DND-41 (cell line): ENCODE results near the gene TMEM126B.

Source experiments
- ATAC-seq: fragments of 200-7000 bp; cut with Tn5 transposase; 3 replicates; pipeline ENCODE4 v1.9.1; 2021; ENCODE audit warnings: low read depth; ENCODE audit not compliant: insufficient read depth
- DNase-seq: peaks from one replicate; pipeline ENCODE4 v3.0.0-alpha.2; 2020
- H2AFZ ChIP-seq: 2 replicates; pipeline ENCODE4 v1.6.0; 2012; ENCODE audit warnings: low read depth, low read length
- H3K27ac ChIP-seq: 2 replicates; pipeline ENCODE4 v1.5.1; 2012; ENCODE audit warnings: low read length, inconsistent platforms
- H3K27me3 ChIP-seq: fragments of 200-600 bp; sonication (generic); 2 replicates; pipeline ENCODE4 v1.6.0; 2012; ENCODE audit warnings: low read length, mild to moderate bottlenecking, inconsistent platforms; ENCODE audit not compliant: insufficient read depth, poor library complexity
- H3K36me3 ChIP-seq: 2 replicates; pipeline ENCODE4 v1.5.1; 2012; ENCODE audit warnings: low read length, inconsistent platforms; ENCODE audit not compliant: insufficient read depth
- H3K4me1 ChIP-seq: 2 replicates; pipeline ENCODE4 v1.5.1; 2012; ENCODE audit warnings: mild to moderate bottlenecking, low read length; ENCODE audit not compliant: insufficient read depth
- H3K4me2 ChIP-seq: 2 replicates; pipeline ENCODE4 v1.6.0; 2012; ENCODE audit warnings: mild to moderate bottlenecking, moderate library complexity, low read length, inconsistent platforms; ENCODE audit not compliant: insufficient read depth
- H3K4me3 ChIP-seq, 2 experiments: fragments of 200-600 bp in 1 of 2; shearing (Covaris generic) in 1 of 2; 2 replicates each; pipeline ENCODE4 v1.5.1; 2012 to 2016; ENCODE audit warnings: inconsistent platforms in 2 of 2, low read length in 2 of 2, mild to moderate bottlenecking in 2 of 2, low read depth in 1 of 2, moderate library complexity in 1 of 2
- H3K79me2 ChIP-seq: 2 replicates; pipeline ENCODE4 v1.6.0; 2012; ENCODE audit warnings: low read length, inconsistent platforms; ENCODE audit not compliant: insufficient read depth
- H3K9ac ChIP-seq: 2 replicates; pipeline ENCODE4 v1.6.0; 2012; ENCODE audit warnings: low read depth, mild to moderate bottlenecking, inconsistent platforms, low read length, moderate library complexity
- H3K9me3 ChIP-seq: 2 replicates; pipeline ENCODE4 v1.5.1; 2012; ENCODE audit warnings: low read length, moderate library complexity, mild to moderate bottlenecking, inconsistent platforms; ENCODE audit not compliant: insufficient read depth, severe bottlenecking
- H4K20me1 ChIP-seq: 2 replicates; pipeline ENCODE4 v1.6.0; 2012; ENCODE audit warnings: low read length; ENCODE audit not compliant: insufficient read depth
- EZH2 ChIP-seq: IDR thresholded peaks from 3 replicates; pipeline ENCODE4 v1.6.1; 2012; ENCODE audit warnings: borderline replicate concordance, low read depth, mild to moderate bottlenecking, moderate library complexity, low read length, inconsistent platforms; ENCODE audit not compliant: severe bottlenecking
- TF ChIP-seq, protein P1 (sequence below): IDR thresholded peaks from 2 replicates; pipeline ENCODE4 v1.5.1; 2012; ENCODE audit warnings: borderline replicate concordance, low read length, moderate library complexity, mild to moderate bottlenecking; ENCODE audit not compliant: poor library complexity, severe bottlenecking; ENCODE audit errors: extremely low read depth

TMEM126B gene

DNA sequence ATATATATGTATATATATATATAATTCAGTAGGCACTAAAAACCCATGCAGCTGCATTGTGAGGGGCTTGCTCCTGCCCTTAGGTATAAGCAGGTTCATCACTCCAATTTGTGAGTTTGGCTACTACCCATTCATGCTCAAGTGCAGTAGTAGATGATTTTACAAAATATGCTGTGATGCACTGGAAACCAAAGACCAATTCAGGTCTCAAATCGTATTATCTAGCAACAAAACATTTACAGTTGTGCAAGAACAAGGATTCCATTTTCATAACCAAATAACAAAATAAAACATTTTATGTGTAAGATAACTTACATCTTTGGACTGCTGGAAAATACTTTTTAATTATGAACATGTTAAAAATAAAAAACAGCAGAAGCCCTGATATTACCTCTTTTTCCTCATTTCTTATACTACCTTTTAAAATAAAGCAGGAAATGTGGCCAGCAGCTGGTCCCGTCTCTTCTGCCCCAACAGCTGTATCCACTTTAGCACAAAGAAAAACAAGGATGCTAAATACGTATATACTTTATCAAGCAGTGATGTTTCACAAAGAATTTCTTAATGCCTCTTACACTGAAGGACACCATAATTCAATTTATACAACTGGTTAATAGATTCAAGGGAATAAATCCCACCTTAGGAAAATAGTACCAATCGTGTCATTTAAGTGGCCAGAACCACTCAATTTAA lies 33.7 kb downstream of the TMEM126B start:
- peak overlapping the region; percentile 13; the same call in 1 of the 2 replicates for H3K27ac ChIP-seq
- no peak for TF ChIP-seq EZH2
- TF ChIP-seq, protein P1, sequence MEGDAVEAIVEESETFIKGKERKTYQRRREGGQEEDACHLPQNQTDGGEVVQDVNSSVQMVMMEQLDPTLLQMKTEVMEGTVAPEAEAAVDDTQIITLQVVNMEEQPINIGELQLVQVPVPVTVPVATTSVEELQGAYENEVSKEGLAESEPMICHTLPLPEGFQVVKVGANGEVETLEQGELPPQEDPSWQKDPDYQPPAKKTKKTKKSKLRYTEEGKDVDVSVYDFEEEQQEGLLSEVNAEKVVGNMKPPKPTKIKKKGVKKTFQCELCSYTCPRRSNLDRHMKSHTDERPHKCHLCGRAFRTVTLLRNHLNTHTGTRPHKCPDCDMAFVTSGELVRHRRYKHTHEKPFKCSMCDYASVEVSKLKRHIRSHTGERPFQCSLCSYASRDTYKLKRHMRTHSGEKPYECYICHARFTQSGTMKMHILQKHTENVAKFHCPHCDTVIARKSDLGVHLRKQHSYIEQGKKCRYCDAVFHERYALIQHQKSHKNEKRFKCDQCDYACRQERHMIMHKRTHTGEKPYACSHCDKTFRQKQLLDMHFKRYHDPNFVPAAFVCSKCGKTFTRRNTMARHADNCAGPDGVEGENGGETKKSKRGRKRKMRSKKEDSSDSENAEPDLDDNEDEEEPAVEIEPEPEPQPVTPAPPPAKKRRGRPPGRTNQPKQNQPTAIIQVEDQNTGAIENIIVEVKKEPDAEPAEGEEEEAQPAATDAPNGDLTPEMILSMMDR: no peak

DNA sequence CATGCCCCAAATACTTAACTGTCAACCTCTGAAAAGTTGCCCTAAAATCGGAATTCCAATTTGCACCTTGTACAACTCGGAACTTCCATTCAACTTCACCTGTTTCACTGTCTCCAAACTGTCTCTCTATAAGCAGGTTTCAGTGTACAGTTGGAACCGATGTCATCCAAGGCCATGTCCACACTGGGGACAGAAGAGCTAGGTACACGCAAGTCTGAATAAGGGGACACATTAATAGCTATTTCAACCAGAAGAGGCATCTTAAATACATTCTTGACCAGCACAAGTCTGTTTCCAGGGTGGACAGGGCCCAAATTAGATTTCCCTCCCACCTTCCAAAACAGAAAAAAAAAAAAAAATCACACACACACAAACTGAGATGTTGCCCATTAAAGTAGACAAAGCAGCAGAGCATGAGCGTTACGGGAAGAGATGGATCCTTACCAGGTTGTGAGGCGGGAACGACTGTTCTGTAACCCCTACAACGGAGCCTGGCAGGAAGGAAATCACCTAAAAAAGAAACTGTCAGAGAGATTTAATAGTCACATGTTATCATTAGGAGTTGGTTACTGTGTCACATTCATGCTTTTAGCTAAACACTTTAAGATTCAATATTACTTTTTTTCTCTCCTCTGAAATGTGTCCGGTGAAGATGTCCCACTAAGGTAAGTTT lies 34.8 kb downstream of the TMEM126B start:
- H3K27ac ChIP-seq: peak overlapping the region; percentile 99
- H3K4me3 ChIP-seq: peak overlapping the region; percentile 75 to 82
- H3K79me2 ChIP-seq: peaks cover 70% of the 10 kb centered on the region
- TF ChIP-seq, protein P1: no peak
- no peak for TF ChIP-seq EZH2
- H3K4me1 ChIP-seq: peaks cover 57% of the 10 kb centered on the region
- DNase-seq: no peak
- H3K27me3 ChIP-seq: no peaks in the 10 kb centered on the region
- no peaks in the 10 kb centered on the region for H3K9me3 ChIP-seq
- H3K9ac ChIP-seq: peak overlapping the region; percentile 100
- peaks cover 57% of the 10 kb centered on the region for H3K36me3 ChIP-seq
- peak overlapping the region; percentile 93 for H3K4me2 ChIP-seq
- ATAC-seq: no peak
- peaks cover 47% of the 10 kb centered on the region for H4K20me1 ChIP-seq
- no peak overlapping the region for H2AFZ ChIP-seq

More for the DNA sequence above, 33.7 kb downstream of the TMEM126B start:
- peaks cover 53% of the 10 kb centered on the region for H4K20me1 ChIP-seq
- peak overlapping the region; percentile 100 for H3K9ac ChIP-seq
- H3K9me3 ChIP-seq: no peaks in the 10 kb centered on the region
- H3K4me1 ChIP-seq: peaks cover 57% of the 10 kb centered on the region
- DNase-seq (no peak), ATAC-seq (no peak)
- H2AFZ ChIP-seq: no peak overlapping the region
- peak overlapping the region; percentile 75 to 82; a peak in 3 of 4 replicates for H3K4me3 ChIP-seq
- H3K27me3 ChIP-seq: no peaks in the 10 kb centered on the region
- H3K4me2 ChIP-seq: peak overlapping the region; percentile 93
- peaks cover 81% of the 10 kb centered on the region for H3K79me2 ChIP-seq
- peaks cover 68% of the 10 kb centered on the region for H3K36me3 ChIP-seq

DNA sequence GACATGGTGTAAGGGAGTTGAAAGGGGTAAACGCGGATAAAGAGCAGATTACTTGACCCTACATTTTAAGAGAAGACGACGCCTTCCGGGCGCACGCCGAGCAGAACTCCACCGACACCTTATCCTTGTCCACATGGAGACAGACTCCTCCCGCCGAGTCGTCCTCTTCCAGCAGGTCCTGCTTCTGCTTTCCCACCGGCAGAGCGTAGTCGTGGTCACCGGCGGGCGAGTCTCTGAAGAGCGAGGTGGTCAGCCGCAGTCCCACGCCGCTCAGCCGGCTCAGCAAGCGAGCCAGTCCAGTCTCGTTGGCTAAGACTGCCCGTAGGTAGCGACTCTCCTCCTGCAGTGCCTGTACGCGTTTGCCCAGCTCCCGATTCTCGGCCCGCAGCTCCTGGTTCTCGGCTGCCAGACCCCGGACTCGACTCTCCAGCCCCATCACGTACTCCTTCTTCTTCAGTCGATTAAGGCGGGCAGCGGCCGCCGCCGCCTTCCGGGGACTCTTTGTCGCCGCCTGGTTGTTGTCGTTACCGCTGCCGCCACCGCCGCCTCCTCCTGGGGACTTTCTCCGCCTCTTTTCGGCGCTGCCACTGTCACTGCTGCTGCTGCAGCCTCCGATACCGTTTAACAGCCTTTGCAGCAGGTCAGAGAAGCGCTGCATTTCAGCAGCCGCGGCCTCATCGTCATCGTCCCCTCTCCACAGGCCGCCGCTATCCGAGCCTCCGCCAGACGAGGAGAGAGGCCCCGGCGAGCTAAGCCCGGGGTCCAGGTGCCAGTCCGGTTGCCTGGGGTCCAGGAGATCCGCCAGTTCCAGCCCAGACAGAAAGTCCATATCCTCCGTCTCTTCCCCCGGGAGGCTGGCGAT lies 35.6 kb downstream of the TMEM126B start:
- H3K27ac ChIP-seq: peak overlapping the region; percentile 99
- peaks cover 49% of the 10 kb centered on the region for H3K36me3 ChIP-seq
- peaks cover 45% of the 10 kb centered on the region for H4K20me1 ChIP-seq
- TF ChIP-seq, protein P1: peak; percentile 76
- no peak for TF ChIP-seq EZH2
- peak overlapping the region; percentile 100 for H3K9ac ChIP-seq
- peaks cover 62% of the 10 kb centered on the region for H3K79me2 ChIP-seq
- peak; percentile 86 for DNase-seq
- peak overlapping the region; percentile 93 for H3K4me2 ChIP-seq
- H3K4me3 ChIP-seq: peak overlapping the region; percentile 75 to 82
- H3K4me1 ChIP-seq: peaks cover 51% of the 10 kb centered on the region
- no peaks in the 10 kb centered on the region for H3K9me3 ChIP-seq
- peak overlapping the region; percentile 82 for H2AFZ ChIP-seq
- no peaks in the 10 kb centered on the region for H3K27me3 ChIP-seq
- ATAC-seq: peak; percentile 77
